Prostate gland (tissue), 2 donors: Measurements from ENCODE around the gene NXPE3. TPM values are rescaled to one million over a fixed set of nuclear protein-coding genes. Genes with fewer than 3 reads are reported as not detected.
A peak's percentile ranks its signal among the peaks of the same experiment; 100 is the strongest.

Experiments
- DNase-seq: peaks from one replicate; pipeline ENCODE4 v3.0.0-alpha.2; 2019; ENCODE audit warnings: low spot score
- H3K27ac ChIP-seq, 2 donors: fragments of 200-600 bp; sonication (generic); 2 replicates each; pipeline ENCODE4 v1.5.1; 2017 to 2019
- H3K27me3 ChIP-seq: fragments of 200-600 bp; sonication (generic); replicated peaks from 2 replicates; pipeline ENCODE4 v1.5.1; 2019; ENCODE audit not compliant: insufficient read depth
- H3K36me3 ChIP-seq, 2 donors: fragments of 200-600 bp; sonication (generic); 1 replicate in 1 of 2; 2 replicates in 1 of 2; pipeline versions ENCODE4 v1.5.1 to v1.8.1; 2017 to 2019
- H3K4me1 ChIP-seq: fragments of 200-600 bp; sonication (generic); replicated peaks from 2 replicates; pipeline ENCODE4 v1.5.1; 2019
- H3K4me3 ChIP-seq, 2 donors: fragments of 200-600 bp; sonication (generic); 2 replicates each; pipeline ENCODE4 v1.5.1; 2017 to 2019
- H3K9me3 ChIP-seq: fragments of 200-600 bp; sonication (generic); 2 replicates; pipeline ENCODE4 v1.5.1; 2017
- CTCF ChIP-seq, 4 experiments: fragments of 200-600 bp in 2 of 4; fragments of 450-650 bp in 2 of 4; sonication (generic) in 2 of 4; IDR thresholded peaks; 1 replicate in 3 of 4; 2 replicates in 1 of 4; pipeline ENCODE4 v1.5.1; 2016 to 2019; ENCODE audit warnings: antibody characterized with exemption in 4 of 4, mild to moderate bottlenecking in 2 of 4, moderate library complexity in 2 of 4
- POLR2A ChIP-seq: fragments of 450-650 bp; IDR thresholded peaks from one replicate; pipeline ENCODE4 v1.6.1; 2016; ENCODE audit warnings: antibody characterized with exemption, mild to moderate bottlenecking
- POLR2AphosphoS5 ChIP-seq: sonication (generic); formaldehyde crosslinking; IDR thresholded peaks from one replicate; pipeline ENCODE4 v1.6.1; 2017; ENCODE audit warnings: antibody characterized with exemption
- WGBS: methylation state at CpG from one replicate; pipeline ENCODE4 v1.1.5; 2018; 5-methylcytosine and 5-hydroxymethylcytosine counted together
- intact Hi-C: fragments of 100-400 bp; cut with DNase I; formaldehyde crosslinking; loops from one replicate; pipeline ENCODE4 v1.14.2; 2022
- total RNA-seq, 2 donors: library from RNA; depleted of rRNA; stranded (reverse); fragments of >200 nt; gene quantifications; one replicate each; pipeline ENCODE4 v1.1.0, GENCODE V29; 2016

The NXPE3 gene
- total RNA-seq, 2 donors from 2014 or later, result 7.8 to 14.1 TPM

GRCh38 chr3:101835676-101836075 is 56.7 kb downstream of the NXPE3 start:
- Histone ChIP-seq H3K4me3 (no peak overlapping the region), H3K9me3 (no peaks in the 10 kb centered on the region), H3K27ac (no peak overlapping the region), H3K36me3 (no peaks in the 10 kb centered on the region), H3K4me1 (no peaks in the 10 kb centered on the region), H3K27me3 (no peaks in the 10 kb centered on the region)
- no peak for DNase-seq
- TF ChIP-seq CTCF (IDR thresholded peaks at IDR 0.05), result no peak
- no peak for TF ChIP-seq POLR2AphosphoS5
- no peak for TF ChIP-seq POLR2A
- intact Hi-C loops, result no loop called here
- WGBS, result 99% methylated on average over 2 of the region's 2 CpGs

GRCh38 chr3:101836160-101836559 is 57.1 kb downstream of the NXPE3 start:
- Histone ChIP-seq H3K4me3 (no peak overlapping the region), H3K27me3 (no peaks in the 10 kb centered on the region), H3K27ac (no peak overlapping the region), H3K9me3 (no peaks in the 10 kb centered on the region), H3K36me3 (no peaks in the 10 kb centered on the region), H3K4me1 (no peaks in the 10 kb centered on the region)
- no peak for DNase-seq
- WGBS, result 89% methylated on average over 6 of the region's 6 CpGs
- intact Hi-C loops, result no loop called here
- TF ChIP-seq POLR2AphosphoS5 (no peak), CTCF (IDR thresholded peaks at IDR 0.05) (no peak), POLR2A (no peak)

- Histone ChIP-seq H3K4me3 (no peak overlapping the region), H3K9me3 (no peaks in the 10 kb centered on the region), H3K27ac (peak overlapping the region; percentile 16 to 22), H3K36me3 (no peaks in the 10 kb centered on the region), H3K4me1 (no peaks in the 10 kb centered on the region), H3K27me3 (no peaks in the 10 kb centered on the region)
- WGBS, result 42% methylated on average over 3 of the region's 3 CpGs
- peak; percentile 53 for DNase-seq
- TF ChIP-seq CTCF (IDR thresholded peaks at IDR 0.05) (no peak), POLR2AphosphoS5 (peak; percentile 82), POLR2A (no peak)
- intact Hi-C loops, result no loop called here
Measured at GRCh38 chr3:101836652-101837598, 57.9 kb downstream of the NXPE3 start.

- TF ChIP-seq POLR2AphosphoS5 (no peak), CTCF (IDR thresholded peaks at IDR 0.05) (no peak), POLR2A (no peak)
- no peak for DNase-seq
- 94% methylated on average over 2 of the region's 2 CpGs for WGBS
- Histone ChIP-seq H3K36me3 (no peaks in the 10 kb centered on the region), H3K4me3 (no peak overlapping the region), H3K9me3 (no peaks in the 10 kb centered on the region), H3K27ac (no peak overlapping the region), H3K27me3 (no peaks in the 10 kb centered on the region), H3K4me1 (no peaks in the 10 kb centered on the region)
- intact Hi-C loops, result no loop called here
Measured at GRCh38 chr3:101838691-101839090, 59.7 kb downstream of the NXPE3 start.

- TF ChIP-seq POLR2AphosphoS5 (no peak), POLR2A (no peak), CTCF (IDR thresholded peaks at IDR 0.05) (no peak)
- Histone ChIP-seq H3K9me3 (no peaks in the 10 kb centered on the region), H3K27me3 (no peaks in the 10 kb centered on the region), H3K36me3 (no peaks in the 10 kb centered on the region), H3K4me3 (no peak overlapping the region), H3K4me1 (no peaks in the 10 kb centered on the region), H3K27ac (no peak overlapping the region)
- intact Hi-C loops, result no loop called here
- no peak for DNase-seq
Measured at GRCh38 chr3:101840066-101840465, 61.1 kb downstream of the NXPE3 start.
